Activated CD4-positive, alpha-beta T cell treated with anti-CD3 and anti-CD28 coated beads for 24 hours (primary cell): ENCODE data around the gene NUTM2F.
"Not testable (repeated sequence)": the region's sequence is repeated elsewhere in the genome, so short reads cannot be mapped to it uniquely, and the experiment has no call there.

Source experiments
- DNase-seq, 2 donors: peaks; one replicate each; pipeline ENCODE4 v3.0.0-alpha.2; 2020; ENCODE audit warnings: low read depth in 2 of 2

NUTM2F gene

GRCh38 chr9:94328544-94328943 is at the start of gene NUTM2F:
Gene NUTM2F (minus strand): TSS chr9:94328644. CDS start chr9:94328623, 21 bp downstream.
- not testable (repeated sequence) for DNase-seq

GRCh38 chr9:94375197-94375596 is 46.8 kb upstream of the NUTM2F start:
- DNase-seq = not testable (repeated sequence)

- peak; percentile 77 to 81 for DNase-seq
Measured at GRCh38 chr9:94374176-94375056, 46.0 kb upstream of the NUTM2F start.

- DNase-seq = not testable (repeated sequence)
Measured at GRCh38 chr9:94373779-94374175, 45.3 kb upstream of the NUTM2F start.

- DNase-seq = not testable (repeated sequence)
Measured at GRCh38 chr9:94370266-94370665, 41.8 kb upstream of the NUTM2F start.

- not testable (repeated sequence) for DNase-seq
Measured at GRCh38 chr9:94364093-94364614, 35.7 kb upstream of the NUTM2F start.

- DNase-seq = not testable (repeated sequence)
Measured at GRCh38 chr9:94357158-94357557, 28.7 kb upstream of the NUTM2F start.

- DNase-seq = not testable (repeated sequence)
Measured at GRCh38 chr9:94351901-94352723, 23.7 kb upstream of the NUTM2F start.

GRCh38 chr9:94348754-94349153 is 20.3 kb upstream of the NUTM2F start:
- DNase-seq = not testable (repeated sequence)

- not testable (repeated sequence) for DNase-seq
Measured at GRCh38 chr9:94347451-94347850, 19.0 kb upstream of the NUTM2F start.

GRCh38 chr9:94341703-94342102 is 13.3 kb upstream of the NUTM2F start:
- DNase-seq = not testable (repeated sequence)

GRCh38 chr9:94340750-94341149 is 12.3 kb upstream of the NUTM2F start:
- not testable (repeated sequence) for DNase-seq

- DNase-seq = not testable (repeated sequence)
Measured at GRCh38 chr9:94339657-94340056, 11.2 kb upstream of the NUTM2F start.

- DNase-seq = not testable (repeated sequence)
Measured at GRCh38 chr9:94338723-94339122, 10.3 kb upstream of the NUTM2F start.

- not testable (repeated sequence) for DNase-seq
Measured at GRCh38 chr9:94336445-94336844, 8.0 kb upstream of the NUTM2F start.

GRCh38 chr9:94325583-94325982 is 2.9 kb downstream of the NUTM2F start:
- DNase-seq = not testable (repeated sequence)

- not testable (repeated sequence) for DNase-seq
Measured at GRCh38 chr9:94323153-94323798, 5.2 kb downstream of the NUTM2F start.

GRCh38 chr9:94322342-94322940 is 6.0 kb downstream of the NUTM2F start:
- DNase-seq = not testable (repeated sequence)

- DNase-seq = not testable (repeated sequence)
Measured at GRCh38 chr9:94317949-94318657, 10.3 kb downstream of the NUTM2F start.

- not testable (repeated sequence) for DNase-seq
Measured at GRCh38 chr9:94316236-94316635, 12.2 kb downstream of the NUTM2F start.
